ENCODE results near the gene PRRC2B. TPM values are rescaled to one million over a fixed set of nuclear protein-coding genes. Genes with fewer than 3 reads are reported as not detected.
A peak's percentile ranks its signal among the peaks of the same experiment; 100 is the strongest.

The PRRC2B gene
- total and polyA plus RNA-seq, 2 experiments from 2014 or later: 45.0 to 193 TPM

Small RNA genes within 50 kb of the gene (small RNA-seq; reads per million reads assigned to genes)
- gene SNORD62A (ENCODE audit: low replicate concordance): 0.35 reads per million, percentile 19 among the genes with 10 or more reads in this experiment
- gene SNORD62B (ENCODE audit: low replicate concordance): 1.3 reads per million, percentile 70 among the genes with 10 or more reads in this experiment

Other genes with a start within 250 kb of the PRRC2B start
- gene FAM78A, start 117.6 kb upstream of the PRRC2B start, total RNA-seq (2014; rRNA removed; shearing (Covaris generic)): 2.1 and 2.2 TPM in 2 replicates
- 0.57 and 0.75 TPM in 2 replicates for gene FAM78A, start 117.6 kb upstream of the PRRC2B start, polyA plus RNA-seq (2016; fragmentation: Nextera tagmentation; extraction: Ambion mirVana)
- gene PLPP7, start 104.4 kb upstream of the PRRC2B start, total RNA-seq (2014; rRNA removed; shearing (Covaris generic)): 2.4 and 4.4 TPM in 2 replicates
- gene PLPP7, start 104.4 kb upstream of the PRRC2B start, polyA plus RNA-seq (2016; fragmentation: Nextera tagmentation; extraction: Ambion mirVana): 1.6 and 2.0 TPM in 2 replicates
- 23.7 and 32.4 TPM in 2 replicates for gene POMT1, start 108.8 kb downstream of the PRRC2B start, total RNA-seq (2014; rRNA removed; shearing (Covaris generic))
- gene POMT1, start 108.8 kb downstream of the PRRC2B start, polyA plus RNA-seq (2016; fragmentation: Nextera tagmentation; extraction: Ambion mirVana): 17.7 and 20.2 TPM in 2 replicates
- 34.6 and 35.9 TPM in 2 replicates for gene UCK1, start 137.2 kb downstream of the PRRC2B start, total RNA-seq (2014; rRNA removed; shearing (Covaris generic))
- gene UCK1, start 137.2 kb downstream of the PRRC2B start, polyA plus RNA-seq (2016; fragmentation: Nextera tagmentation; extraction: Ambion mirVana): 23.4 and 24.8 TPM in 2 replicates
- 0.24 TPM in 1 of 2 replicates, not detected in the other for gene PRRT1B, start 151.4 kb downstream of the PRRC2B start, total RNA-seq (2014; rRNA removed; shearing (Covaris generic))
- not detected in 2 replicates for gene PRRT1B, start 151.4 kb downstream of the PRRC2B start, polyA plus RNA-seq (2016; fragmentation: Nextera tagmentation; extraction: Ambion mirVana)